OCI-LY1 (cell line): Measurements from ENCODE around the gene GNA14.

Source experiments
- H2AFZ ChIP-seq: fragments of 200-600 bp; sonication (generic), shearing (Covaris generic); 2 replicates; pipeline ENCODE4 v1.6.0; 2014; ENCODE audit warnings: antibody characterized with exemption, mild to moderate bottlenecking, low read length
- H3F3A ChIP-seq: fragments of 200-600 bp; sonication (generic), shearing (Covaris generic); 2 replicates; pipeline ENCODE4 v1.6.0; 2014; ENCODE audit warnings: mild to moderate bottlenecking, antibody characterized with exemption, low read length, moderate library complexity; ENCODE audit not compliant: insufficient read depth
- H3K27ac ChIP-seq: fragments of 200-600 bp; sonication (generic); 2 replicates; pipeline ENCODE4 v1.5.1; 2014; ENCODE audit warnings: low read length, mixed run types, mild to moderate bottlenecking, low read depth; ENCODE audit not compliant: poor library complexity, severe bottlenecking
- H3K27me3 ChIP-seq: fragments of 200-600 bp; sonication (generic); 2 replicates; pipeline ENCODE4 v1.6.0; 2014; ENCODE audit warnings: antibody characterized with exemption, mild to moderate bottlenecking, low read length, moderate library complexity; ENCODE audit not compliant: insufficient read depth
- H3K36me3 ChIP-seq: fragments of 200-600 bp; sonication (generic); 2 replicates; pipeline ENCODE4 v1.6.1; 2014; ENCODE audit warnings: mild to moderate bottlenecking, antibody characterized with exemption, low read length, moderate library complexity, mixed read lengths; ENCODE audit not compliant: insufficient read depth
- H3K4me1 ChIP-seq: fragments of 200-600 bp; sonication (generic); 2 replicates; pipeline ENCODE4 v1.5.1; 2014; ENCODE audit warnings: mild to moderate bottlenecking, low read length, moderate library complexity; ENCODE audit not compliant: insufficient read depth, severe bottlenecking
- H3K4me2 ChIP-seq: fragments of 200-600 bp; sonication (generic), shearing (Covaris generic); 2 replicates; pipeline ENCODE4 v1.6.1; 2014; ENCODE audit warnings: low read length
- H3K4me3 ChIP-seq: fragments of 200-600 bp; sonication (generic); 2 replicates; pipeline ENCODE4 v1.5.1; 2014; ENCODE audit warnings: low read length, low read depth, mild to moderate bottlenecking, mixed read lengths; ENCODE audit not compliant: poor library complexity, severe bottlenecking
- H3K79me2 ChIP-seq: fragments of 200-600 bp; shearing (Covaris generic); 2 replicates; pipeline ENCODE4 v1.6.1; 2016; ENCODE audit warnings: mixed run types, low read length, mixed read lengths; ENCODE audit not compliant: insufficient read depth
- H3K9ac ChIP-seq: fragments of 200-600 bp; sonication (generic), shearing (Covaris generic); 2 replicates; pipeline ENCODE4 v1.6.1; 2014; ENCODE audit warnings: mild to moderate bottlenecking, low read length, mixed read lengths
- H3K9me2 ChIP-seq: fragments of 200-600 bp; sonication (generic), shearing (Covaris generic); 2 replicates; pipeline ENCODE4 v1.6.1; 2014; ENCODE audit warnings: low read depth, mild to moderate bottlenecking, low read length, mixed read lengths
- H3K9me3 ChIP-seq: fragments of 200-600 bp; shearing (Covaris generic); 2 replicates; pipeline ENCODE4 v1.6.1; 2014; ENCODE audit warnings: low read length, mixed read lengths
- H4K20me1 ChIP-seq: fragments of 200-600 bp; sonication (generic), shearing (Covaris generic); 2 replicates; pipeline ENCODE4 v1.6.0; 2016; ENCODE audit warnings: mild to moderate bottlenecking, low read length; ENCODE audit not compliant: insufficient read depth
- CTCF ChIP-seq: fragments of 200-600 bp; sonication (generic), shearing (Covaris generic); IDR thresholded peaks from 2 replicates; pipeline ENCODE4 v1.5.1; 2017; ENCODE audit warnings: mild to moderate bottlenecking, antibody characterized with exemption, low read length, moderate library complexity, mixed read lengths
- EZH2 ChIP-seq: fragments of 200-600 bp; sonication (generic), shearing (Covaris generic); IDR thresholded peaks from 2 replicates; pipeline ENCODE4 v1.8.0; 2017; ENCODE audit warnings: borderline replicate concordance, mixed run types, mild to moderate bottlenecking, antibody characterized with exemption, low read length, moderate library complexity, mixed read lengths

GNA14 gene

GRCh38 chr9:77672183-77672582 lies 24.1 kb upstream of the GNA14 start:
- Histone ChIP-seq H3K4me3 (no peak overlapping the region), H3K9ac (no peak overlapping the region)
- TF ChIP-seq EZH2 (no peak), CTCF (no peak)

GRCh38 chr9:77667151-77667550 lies 19.0 kb upstream of the GNA14 start:
- no peak overlapping the region for H3K4me3 ChIP-seq
- H3F3A ChIP-seq: no peaks in the 10 kb centered on the region
- no peaks in the 10 kb centered on the region for H3K4me1 ChIP-seq
- no peaks in the 10 kb centered on the region for H3K36me3 ChIP-seq
- H3K9me3 ChIP-seq: no peaks in the 10 kb centered on the region
- no peaks in the 10 kb centered on the region for H3K79me2 ChIP-seq
- TF ChIP-seq EZH2 (no peak), CTCF (no peak)
- H3K4me2 ChIP-seq: no peak overlapping the region
- H3K9me2 ChIP-seq: no peaks in the 10 kb centered on the region
- no peak overlapping the region for H3K9ac ChIP-seq
- H4K20me1 ChIP-seq: no peaks in the 10 kb centered on the region
- no peaks in the 10 kb centered on the region for H3K27me3 ChIP-seq
- H3K27ac ChIP-seq: no peak overlapping the region
- H2AFZ ChIP-seq: no peak overlapping the region

More at GRCh38 chr9:77672183-77672582, 24.1 kb upstream of the GNA14 start:
- H3K9me2 ChIP-seq: no peaks in the 10 kb centered on the region
- H3K9me3 ChIP-seq: no peaks in the 10 kb centered on the region
- no peaks in the 10 kb centered on the region for H4K20me1 ChIP-seq
- no peaks in the 10 kb centered on the region for H3K27me3 ChIP-seq
- no peaks in the 10 kb centered on the region for H3K79me2 ChIP-seq
- no peak overlapping the region for H3K27ac ChIP-seq
- no peaks in the 10 kb centered on the region for H3F3A ChIP-seq
- no peak overlapping the region for H2AFZ ChIP-seq
- H3K4me1 ChIP-seq: no peaks in the 10 kb centered on the region
- no peaks in the 10 kb centered on the region for H3K36me3 ChIP-seq
- no peak overlapping the region for H3K4me2 ChIP-seq

- no peaks in the 10 kb centered on the region for H3F3A ChIP-seq
- no peaks in the 10 kb centered on the region for H3K27me3 ChIP-seq
- no peaks in the 10 kb centered on the region for H4K20me1 ChIP-seq
- TF ChIP-seq CTCF (no peak), EZH2 (no peak)
- H3K9me2 ChIP-seq: no peaks in the 10 kb centered on the region
- H3K79me2 ChIP-seq: no peaks in the 10 kb centered on the region
- H3K9ac ChIP-seq: no peak overlapping the region
- no peaks in the 10 kb centered on the region for H3K36me3 ChIP-seq
- no peak overlapping the region for H3K4me2 ChIP-seq
- no peak overlapping the region for H3K4me3 ChIP-seq
- no peaks in the 10 kb centered on the region for H3K9me3 ChIP-seq
- no peak overlapping the region for H3K27ac ChIP-seq
- no peaks in the 10 kb centered on the region for H3K4me1 ChIP-seq
- H2AFZ ChIP-seq: no peak overlapping the region
Observed at GRCh38 chr9:77663754-77664153, 15.6 kb upstream of the GNA14 start.
